Measurements from ENCODE around the gene SNRPF. TPM values are rescaled to one million over a fixed set of nuclear protein-coding genes. Genes with fewer than 3 reads are reported as not detected.

The SNRPF gene
- total RNA-seq, 1 donor from 2014 or later: 28.3 TPM

DNA sequence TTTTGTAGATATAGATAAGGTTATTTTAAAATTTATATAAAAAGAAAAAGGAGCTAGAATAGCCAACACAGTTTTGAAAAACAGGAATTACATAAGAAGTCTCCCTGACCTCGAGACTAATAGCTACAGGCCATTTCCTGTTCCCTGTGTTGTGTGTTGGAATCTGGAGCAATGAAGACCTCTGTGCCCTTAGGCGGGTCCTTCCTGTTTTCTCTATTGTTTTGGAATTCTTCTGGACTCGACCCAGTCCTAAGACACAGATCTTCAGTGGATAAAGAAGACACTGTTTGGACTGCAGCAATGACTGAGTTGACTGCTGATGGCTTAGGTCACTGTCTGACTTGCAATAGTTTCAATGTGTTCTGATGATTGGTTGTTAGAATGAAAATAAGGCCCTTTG lies 26.2 kb downstream of the SNRPF start:
- no peak for DNase-seq (ENCODE audit: low spot score)
- H3K36me3 Mint-ChIP-seq (ENCODE audit: low read depth, unreplicated experiment): peaks cover 3% of the 10 kb centered on the region

DNA sequence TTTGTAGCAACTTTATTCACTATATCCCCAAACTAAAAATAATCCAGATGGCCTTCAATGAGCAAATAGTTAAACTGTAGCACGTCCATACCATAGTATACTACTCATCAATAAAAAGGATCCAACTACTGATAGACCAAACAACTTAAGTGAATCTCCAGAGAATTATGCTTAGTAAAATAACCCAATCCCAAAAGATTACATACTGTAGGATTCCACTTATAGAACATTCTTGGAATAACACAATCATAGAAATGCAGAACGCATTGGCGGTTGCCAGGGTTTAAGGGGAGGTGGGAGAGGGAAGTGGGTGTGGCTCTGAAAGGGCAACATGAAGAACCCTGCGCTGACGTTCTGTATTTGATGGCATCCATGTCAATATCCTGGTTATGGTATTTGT lies 28.6 kb downstream of the SNRPF start:
- no peak for DNase-seq (ENCODE audit: low spot score)
- Mint-ChIP-seq H3K9me3 (ENCODE audit: unreplicated experiment) (no peaks in the 10 kb centered on the region), H3K27me3 (ENCODE audit: unreplicated experiment) (no peaks in the 10 kb centered on the region), H3K36me3 (ENCODE audit: low read depth, unreplicated experiment) (peaks cover 3% of the 10 kb centered on the region), H3K27ac (ENCODE audit: unreplicated experiment) (no peak overlapping the region), H3K4me1 (ENCODE audit: unreplicated experiment) (peaks cover 6% of the 10 kb centered on the region), H3K4me3 (ENCODE audit: unreplicated experiment) (no peak overlapping the region)
- TF ChIP-seq, protein P1, sequence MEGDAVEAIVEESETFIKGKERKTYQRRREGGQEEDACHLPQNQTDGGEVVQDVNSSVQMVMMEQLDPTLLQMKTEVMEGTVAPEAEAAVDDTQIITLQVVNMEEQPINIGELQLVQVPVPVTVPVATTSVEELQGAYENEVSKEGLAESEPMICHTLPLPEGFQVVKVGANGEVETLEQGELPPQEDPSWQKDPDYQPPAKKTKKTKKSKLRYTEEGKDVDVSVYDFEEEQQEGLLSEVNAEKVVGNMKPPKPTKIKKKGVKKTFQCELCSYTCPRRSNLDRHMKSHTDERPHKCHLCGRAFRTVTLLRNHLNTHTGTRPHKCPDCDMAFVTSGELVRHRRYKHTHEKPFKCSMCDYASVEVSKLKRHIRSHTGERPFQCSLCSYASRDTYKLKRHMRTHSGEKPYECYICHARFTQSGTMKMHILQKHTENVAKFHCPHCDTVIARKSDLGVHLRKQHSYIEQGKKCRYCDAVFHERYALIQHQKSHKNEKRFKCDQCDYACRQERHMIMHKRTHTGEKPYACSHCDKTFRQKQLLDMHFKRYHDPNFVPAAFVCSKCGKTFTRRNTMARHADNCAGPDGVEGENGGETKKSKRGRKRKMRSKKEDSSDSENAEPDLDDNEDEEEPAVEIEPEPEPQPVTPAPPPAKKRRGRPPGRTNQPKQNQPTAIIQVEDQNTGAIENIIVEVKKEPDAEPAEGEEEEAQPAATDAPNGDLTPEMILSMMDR (IDR thresholded peaks at IDR 0.05; ENCODE audit: unreplicated experiment): no peak

More for the DNA sequence above, 26.2 kb downstream of the SNRPF start:
- Mint-ChIP-seq H3K27me3 (ENCODE audit: unreplicated experiment) (no peaks in the 10 kb centered on the region), H3K4me3 (ENCODE audit: unreplicated experiment) (no peak overlapping the region), H3K9me3 (ENCODE audit: unreplicated experiment) (no peaks in the 10 kb centered on the region), H3K4me1 (ENCODE audit: unreplicated experiment) (peaks cover 6% of the 10 kb centered on the region), H3K27ac (ENCODE audit: unreplicated experiment) (peak overlapping the region; percentile 48)
- TF ChIP-seq, protein P1 (IDR thresholded peaks at IDR 0.05; ENCODE audit: unreplicated experiment): no peak

DNA sequence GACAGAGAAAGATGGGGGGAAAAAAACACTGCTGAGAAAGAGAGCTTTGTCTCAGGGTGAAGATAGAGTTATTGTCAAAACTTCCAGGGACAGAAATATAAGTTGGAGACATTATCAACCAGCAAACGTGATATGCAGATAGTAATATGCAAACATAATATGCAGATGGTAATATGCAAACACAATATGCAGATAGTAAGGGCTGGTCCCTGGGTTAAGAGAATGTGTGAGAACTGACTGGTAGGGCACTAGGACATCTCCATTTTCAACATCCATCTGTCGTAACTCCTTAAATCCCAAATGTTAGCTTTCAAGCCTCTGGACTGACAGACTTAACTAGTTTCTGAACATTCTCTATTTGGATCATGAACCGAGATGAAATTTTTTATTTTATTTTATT lies 32.2 kb downstream of the SNRPF start:
- H3K4me1 Mint-ChIP-seq (ENCODE audit: unreplicated experiment): no peaks in the 10 kb centered on the region
- no peaks in the 10 kb centered on the region for H3K36me3 Mint-ChIP-seq (ENCODE audit: low read depth, unreplicated experiment)
- no peak overlapping the region for H3K4me3 Mint-ChIP-seq (ENCODE audit: unreplicated experiment)
- H3K9me3 Mint-ChIP-seq (ENCODE audit: unreplicated experiment): no peaks in the 10 kb centered on the region
- TF ChIP-seq, protein P1 (IDR thresholded peaks at IDR 0.05; ENCODE audit: unreplicated experiment): no peak
- H3K27ac Mint-ChIP-seq (ENCODE audit: unreplicated experiment): no peak overlapping the region
- H3K27me3 Mint-ChIP-seq (ENCODE audit: unreplicated experiment): no peaks in the 10 kb centered on the region
- DNase-seq (ENCODE audit: low spot score): no peak

DNA sequence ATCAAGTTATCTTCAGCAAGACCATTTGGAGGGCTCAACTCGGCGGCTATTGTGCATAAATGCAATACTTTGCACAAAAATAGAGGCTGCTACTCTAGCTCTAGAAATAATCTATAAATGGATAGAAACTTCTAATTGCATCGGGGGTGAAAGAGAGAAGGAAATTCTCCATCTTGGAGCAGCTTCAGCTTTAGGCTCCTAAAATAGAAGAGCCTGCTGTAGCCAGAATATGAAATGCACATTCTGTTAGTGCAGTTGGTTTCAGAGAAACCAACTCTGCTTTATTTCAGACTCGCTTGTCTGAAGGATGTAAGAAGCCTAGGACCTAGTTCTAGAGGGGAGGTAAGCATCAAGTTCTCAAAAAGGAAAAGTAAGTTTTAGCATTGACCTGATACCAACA lies 38.1 kb downstream of the SNRPF start:
- TF ChIP-seq, protein P1 (IDR thresholded peaks at IDR 0.05; ENCODE audit: unreplicated experiment): no peak
- no peak for DNase-seq (ENCODE audit: low spot score)
- Mint-ChIP-seq H3K4me3 (ENCODE audit: unreplicated experiment) (no peak overlapping the region), H3K36me3 (ENCODE audit: low read depth, unreplicated experiment) (no peaks in the 10 kb centered on the region), H3K9me3 (ENCODE audit: unreplicated experiment) (no peaks in the 10 kb centered on the region), H3K27me3 (ENCODE audit: unreplicated experiment) (no peaks in the 10 kb centered on the region), H3K4me1 (ENCODE audit: unreplicated experiment) (no peaks in the 10 kb centered on the region), H3K27ac (ENCODE audit: unreplicated experiment) (no peak overlapping the region)

DNA sequence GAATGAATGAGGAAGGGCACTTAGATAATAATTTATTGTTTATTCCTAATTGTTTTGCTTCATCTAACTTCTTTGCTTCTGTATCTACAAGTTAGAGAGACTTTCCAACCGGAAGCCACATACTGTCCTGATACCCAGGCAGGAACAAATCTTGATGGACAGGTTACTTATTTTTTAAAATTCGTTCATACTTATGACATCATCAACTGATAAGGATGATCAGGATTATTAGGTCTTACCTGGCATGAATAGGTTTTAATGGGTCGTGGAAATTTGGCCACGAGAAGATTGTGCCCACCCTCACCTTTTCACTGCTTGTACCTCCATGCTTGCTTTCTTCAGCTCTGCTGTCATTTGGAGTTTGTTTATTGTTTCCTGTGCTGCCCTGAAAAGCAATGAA lies 39.3 kb downstream of the SNRPF start:
- H3K36me3 Mint-ChIP-seq (ENCODE audit: low read depth, unreplicated experiment): no peaks in the 10 kb centered on the region
- no peak overlapping the region for H3K4me3 Mint-ChIP-seq (ENCODE audit: unreplicated experiment)
- no peak overlapping the region for H3K27ac Mint-ChIP-seq (ENCODE audit: unreplicated experiment)
- no peaks in the 10 kb centered on the region for H3K4me1 Mint-ChIP-seq (ENCODE audit: unreplicated experiment)
- H3K9me3 Mint-ChIP-seq (ENCODE audit: unreplicated experiment): no peaks in the 10 kb centered on the region
- DNase-seq (ENCODE audit: low spot score): no peak
- H3K27me3 Mint-ChIP-seq (ENCODE audit: unreplicated experiment): no peaks in the 10 kb centered on the region
- TF ChIP-seq, protein P1 (IDR thresholded peaks at IDR 0.05; ENCODE audit: unreplicated experiment): no peak
